Natural killer cell (primary cell): ENCODE measurements around the gene ZNF575. TPM values are rescaled to one million over a fixed set of nuclear protein-coding genes. Genes with fewer than 3 reads are reported as not detected.

ENCODE experiments used
- ATAC-seq, 3 donors: fragments of 150-1000 bp in 2 of 3; fragments of 200-7000 bp in 1 of 3; cut with Tn5 transposase; 1 replicate in 1 of 3; 2 replicates in 2 of 3; pipeline ENCODE4 v1.10.0; 2021; ENCODE audit warnings: mild to moderate bottlenecking in 2 of 3, moderate library complexity in 2 of 3
- DNase-seq, 2 donors: peaks; one replicate each; pipeline versions ENCODE4 v3.0.0 to v3.0.0-alpha.2; 2013 to 2021; ENCODE audit warnings: mixed read lengths in 1 of 2
- H3K27ac ChIP-seq: one replicate; pipeline ENCODE4 v1.5.1; 2013; ENCODE audit warnings: mild to moderate bottlenecking, low read length
- H3K27me3 ChIP-seq: one replicate; pipeline ENCODE4 v1.6.1; 2013; ENCODE audit warnings: low read length; ENCODE audit not compliant: control insufficient read depth, insufficient read depth
- H3K36me3 ChIP-seq: one replicate; pipeline ENCODE4 v1.6.1; 2013; ENCODE audit warnings: low read length; ENCODE audit not compliant: control insufficient read depth, insufficient read depth
- H3K4me1 ChIP-seq: one replicate; pipeline ENCODE4 v1.6.1; 2013; ENCODE audit warnings: low read length; ENCODE audit not compliant: control insufficient read depth, insufficient read depth
- H3K4me3 ChIP-seq: one replicate; pipeline ENCODE4 v1.5.1; 2013; ENCODE audit warnings: low read length
- H3K9me3 ChIP-seq: one replicate; pipeline ENCODE4 v1.6.1; 2013; ENCODE audit warnings: low read length; ENCODE audit not compliant: control insufficient read depth, insufficient read depth
- H3K27ac Mint-ChIP-seq, 2 donors: one replicate each; pipeline ENCODE4 v1.8.0; 2022; ENCODE audit warnings: mild to moderate bottlenecking in 2 of 2, mixed read lengths in 2 of 2, moderate library complexity in 1 of 2
- H3K27me3 Mint-ChIP-seq, 2 donors: one replicate each; pipeline ENCODE4 v1.8.0; 2022; ENCODE audit warnings: low read depth in 2 of 2, mixed read lengths in 2 of 2
- H3K36me3 Mint-ChIP-seq: one replicate; pipeline ENCODE4 v1.8.0; 2022; ENCODE audit warnings: mixed read lengths
- H3K4me1 Mint-ChIP-seq, 2 donors: one replicate each; pipeline ENCODE4 v1.8.0; 2022; ENCODE audit warnings: mixed read lengths in 2 of 2
- H3K4me3 Mint-ChIP-seq: one replicate; pipeline ENCODE4 v1.8.0; 2022; ENCODE audit warnings: mild to moderate bottlenecking, moderate library complexity, mixed read lengths
- H3K9me3 Mint-ChIP-seq, 2 donors: one replicate each; pipeline ENCODE4 v1.8.0; 2022; ENCODE audit warnings: mixed read lengths in 2 of 2
- WGBS: methylation state at CpG from one replicate; pipeline ENCODE4 v1.1.7; 2013; ENCODE audit warnings: missing lambda C conversion rate; ENCODE audit not compliant: insufficient coverage; 5-methylcytosine and 5-hydroxymethylcytosine counted together
- intact Hi-C: fragments of 100-400 bp; cut with micrococcal nuclease; formaldehyde crosslinking; loops from one replicate; pipeline ENCODE4 v1.14.2; 2022
- total RNA-seq, 4 donors: library from RNA; stranded (reverse); fragments of 120-200 nt in 1 of 4; gene quantifications; one replicate each; pipeline versions ENCODE4 v1.2.3 to v1.2.4, GENCODE V29; 2013 to 2022
- TF ChIP-seq, protein P1 (sequence below): fragments of 200-600 bp; IDR thresholded peaks from one replicate; pipeline ENCODE4 v1.8.0; 2022; ENCODE audit warnings: antibody characterized with exemption

The ZNF575 gene
- total RNA-seq, 3 donors from 2014 or later (not counting 1 experiment from before 2014, with no cell fraction given) = 1.9 to 5.4 (median 3.9) TPM

DNA sequence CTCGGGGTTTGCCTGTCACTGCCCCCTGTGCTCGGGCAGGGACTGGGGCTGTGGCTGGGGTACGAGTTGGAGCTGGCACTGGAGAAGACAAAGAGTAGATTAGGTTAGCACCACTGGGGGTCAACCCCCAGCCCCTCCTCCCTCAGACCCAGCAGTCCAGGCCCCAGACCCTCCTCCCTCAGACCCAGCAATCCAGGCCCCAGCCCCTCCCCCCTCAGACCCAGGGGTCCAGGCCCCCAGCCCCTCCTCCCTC, 19.1 kb downstream of the ZNF575 start:
- TF ChIP-seq, protein P1, sequence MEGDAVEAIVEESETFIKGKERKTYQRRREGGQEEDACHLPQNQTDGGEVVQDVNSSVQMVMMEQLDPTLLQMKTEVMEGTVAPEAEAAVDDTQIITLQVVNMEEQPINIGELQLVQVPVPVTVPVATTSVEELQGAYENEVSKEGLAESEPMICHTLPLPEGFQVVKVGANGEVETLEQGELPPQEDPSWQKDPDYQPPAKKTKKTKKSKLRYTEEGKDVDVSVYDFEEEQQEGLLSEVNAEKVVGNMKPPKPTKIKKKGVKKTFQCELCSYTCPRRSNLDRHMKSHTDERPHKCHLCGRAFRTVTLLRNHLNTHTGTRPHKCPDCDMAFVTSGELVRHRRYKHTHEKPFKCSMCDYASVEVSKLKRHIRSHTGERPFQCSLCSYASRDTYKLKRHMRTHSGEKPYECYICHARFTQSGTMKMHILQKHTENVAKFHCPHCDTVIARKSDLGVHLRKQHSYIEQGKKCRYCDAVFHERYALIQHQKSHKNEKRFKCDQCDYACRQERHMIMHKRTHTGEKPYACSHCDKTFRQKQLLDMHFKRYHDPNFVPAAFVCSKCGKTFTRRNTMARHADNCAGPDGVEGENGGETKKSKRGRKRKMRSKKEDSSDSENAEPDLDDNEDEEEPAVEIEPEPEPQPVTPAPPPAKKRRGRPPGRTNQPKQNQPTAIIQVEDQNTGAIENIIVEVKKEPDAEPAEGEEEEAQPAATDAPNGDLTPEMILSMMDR = no peak
- no peak overlapping the region for H3K27ac ChIP-seq
- no peaks in the 10 kb centered on the region for H3K9me3 Mint-ChIP-seq
- no peak for ATAC-seq
- H3K4me1 Mint-ChIP-seq = peaks cover 8 to 11% of the 10 kb centered on the region in 2 donors
- H3K27ac Mint-ChIP-seq = no peak overlapping the region
- H3K4me3 Mint-ChIP-seq = no peak overlapping the region
- H3K4me1 ChIP-seq = peaks cover 7% of the 10 kb centered on the region
- H3K36me3 Mint-ChIP-seq = no peaks in the 10 kb centered on the region
- DNase-seq = no peak
- H3K27me3 Mint-ChIP-seq = no peaks in the 10 kb centered on the region
- intact Hi-C loops = no loop called here
- H3K4me3 ChIP-seq = no peak overlapping the region
- 98% methylated on average over 3 of the region's 3 CpGs for WGBS
- no peaks in the 10 kb centered on the region for H3K27me3 ChIP-seq
- H3K9me3 ChIP-seq = no peaks in the 10 kb centered on the region
- peaks cover 36% of the 10 kb centered on the region for H3K36me3 ChIP-seq

DNA sequence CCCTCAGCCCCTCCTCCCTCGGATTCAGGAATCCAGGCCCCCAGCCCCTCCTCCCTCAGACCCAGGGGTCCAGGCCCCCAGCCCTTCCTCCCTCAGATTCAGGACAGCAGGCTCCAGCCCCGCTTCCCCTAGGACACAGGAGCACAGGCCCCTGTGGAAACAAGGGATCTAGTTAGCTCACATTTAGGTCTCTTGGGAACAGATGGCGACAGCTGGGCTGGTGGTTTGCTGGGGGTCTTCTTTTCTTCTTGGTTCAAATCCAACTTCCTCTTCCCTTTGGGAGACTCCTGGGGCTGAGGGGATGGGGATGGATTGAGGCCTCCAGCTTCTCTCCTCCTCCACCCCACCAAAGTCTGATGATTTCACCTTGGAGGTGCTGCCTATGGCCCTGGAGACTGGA, 19.6 kb downstream of the ZNF575 start:
- intact Hi-C loops = no loop called here
- Histone ChIP-seq H3K9me3 (no peaks in the 10 kb centered on the region), H3K4me1 (peaks cover 7% of the 10 kb centered on the region), H3K27me3 (no peaks in the 10 kb centered on the region), H3K27ac (no peak overlapping the region), H3K36me3 (peaks cover 36% of the 10 kb centered on the region), H3K4me3 (no peak overlapping the region)
- TF ChIP-seq, protein P1 = no peak
- Mint-ChIP-seq H3K27ac (no peak overlapping the region), H3K4me3 (no peak overlapping the region), H3K27me3 (no peaks in the 10 kb centered on the region), H3K9me3 (no peaks in the 10 kb centered on the region), H3K4me1 (peaks cover 8 to 11% of the 10 kb centered on the region in 2 donors), H3K36me3 (no peaks in the 10 kb centered on the region)
- ATAC-seq (no peak), DNase-seq (no peak)
- 62% methylated on average over 2 of the region's 3 CpGs for WGBS

DNA sequence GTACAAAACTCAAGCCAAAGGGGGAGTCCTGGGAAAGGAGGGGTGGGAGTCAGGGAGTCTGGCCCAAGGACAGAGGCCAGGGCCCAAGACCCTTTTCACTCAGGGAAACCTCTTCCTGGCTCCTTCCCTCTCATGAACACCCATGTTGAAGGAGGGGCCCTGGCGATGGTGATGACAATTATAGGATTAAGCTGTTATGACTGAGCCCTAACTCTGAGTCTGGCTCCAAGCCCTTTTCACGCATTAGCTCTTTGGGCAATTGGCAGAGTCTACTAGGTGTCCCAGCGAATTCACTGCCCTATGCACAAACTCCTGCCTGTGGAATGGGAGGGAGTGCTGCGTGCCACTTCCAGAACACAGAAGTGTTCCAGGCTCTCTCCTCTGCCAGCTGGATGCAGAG, 20.7 kb downstream of the ZNF575 start:
- TF ChIP-seq, protein P1 = no peak
- intact Hi-C loops = no loop called here
- Mint-ChIP-seq H3K9me3 (no peaks in the 10 kb centered on the region), H3K27me3 (no peaks in the 10 kb centered on the region), H3K4me3 (no peak overlapping the region), H3K4me1 (peaks cover 8 to 11% of the 10 kb centered on the region in 2 donors), H3K36me3 (no peaks in the 10 kb centered on the region), H3K27ac (no peak overlapping the region)
- peaks cover 7% of the 10 kb centered on the region for H3K4me1 ChIP-seq
- no peaks in the 10 kb centered on the region for H3K27me3 ChIP-seq
- no peak overlapping the region for H3K4me3 ChIP-seq
- no peak overlapping the region for H3K27ac ChIP-seq
- DNase-seq (no peak), ATAC-seq (no peak)
- peaks cover 39% of the 10 kb centered on the region for H3K36me3 ChIP-seq
- WGBS = 100% methylated on average over 3 of the region's 4 CpGs
- H3K9me3 ChIP-seq = no peaks in the 10 kb centered on the region

DNA sequence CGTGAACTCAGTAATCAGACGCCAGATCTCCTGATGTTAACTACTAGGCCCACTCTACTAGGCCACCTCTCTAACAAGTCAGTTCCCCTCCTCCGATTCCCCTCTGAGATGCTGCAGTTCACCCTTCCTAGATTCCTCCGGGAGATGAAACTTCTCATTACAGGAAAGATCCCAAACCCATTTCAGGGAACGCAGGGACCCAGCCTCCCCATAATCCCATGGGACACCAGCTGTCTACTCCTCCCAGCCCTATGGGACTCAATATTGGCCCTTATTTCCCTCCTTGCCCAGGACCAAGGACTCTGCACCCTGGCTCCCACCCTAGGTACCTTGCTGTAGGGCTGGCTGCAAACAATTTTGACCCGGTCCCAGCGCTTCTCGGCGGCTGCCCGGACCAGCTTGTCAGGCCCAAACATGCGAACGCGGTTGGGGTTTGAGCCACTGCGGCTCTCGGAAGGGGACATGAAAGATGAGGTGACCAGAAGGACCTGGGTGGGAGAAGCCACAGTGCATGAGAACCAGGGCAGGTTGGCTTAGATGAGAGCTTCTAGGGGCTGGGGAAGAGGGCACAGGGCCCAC, 21.4 kb downstream of the ZNF575 start:
- H3K36me3 Mint-ChIP-seq = no peaks in the 10 kb centered on the region
- TF ChIP-seq, protein P1 = no peak
- H3K4me3 Mint-ChIP-seq = no peak overlapping the region
- H3K27ac ChIP-seq = no peak overlapping the region
- H3K9me3 Mint-ChIP-seq = no peaks in the 10 kb centered on the region
- no peak for ATAC-seq
- peaks cover 8 to 11% of the 10 kb centered on the region in 2 donors for H3K4me1 Mint-ChIP-seq
- H3K27me3 ChIP-seq = no peaks in the 10 kb centered on the region
- H3K27ac Mint-ChIP-seq = peak overlapping the region; percentile 41 to 63
- peaks cover 7% of the 10 kb centered on the region for H3K4me1 ChIP-seq
- WGBS = 96% methylated on average over 15 of the region's 15 CpGs
- peaks cover 37% of the 10 kb centered on the region for H3K36me3 ChIP-seq
- DNase-seq = no peak
- no peaks in the 10 kb centered on the region for H3K27me3 Mint-ChIP-seq
- intact Hi-C loops = no loop called here
- H3K9me3 ChIP-seq = no peaks in the 10 kb centered on the region
- H3K4me3 ChIP-seq = no peak overlapping the region
